IMR-90 (cell line): ENCODE data around the gene NDUFA7. TPM values are rescaled to one million over a fixed set of nuclear protein-coding genes. Genes with fewer than 3 reads are reported as not detected.

ENCODE experiments used
- ATAC-seq: fragments of 200-7000 bp; cut with Tn5 transposase; 2 replicates; pipeline ENCODE4 v1.9.1; 2020; ENCODE audit warnings: low read depth, mild to moderate bottlenecking, moderate library complexity
- BruUV-seq: library from RNA; stranded (reverse); fragments of 400-500 nt; replicated peaks from 2 replicates; lab custom pipeline; 2021; lab: Mats Ljungman, UMichigan
- CTCF ChIA-PET: fragments of 300-600 bp; formaldehyde crosslinking; extraction: SDS; loops from one replicate; lab custom pipeline; 2021; ENCODE audit warnings: antibody characterized with exemption; lab: Yijun Ruan, JAX
- POLR2A ChIA-PET: fragments of 300-600 bp; sonication (Branson Sonifier 250); formaldehyde crosslinking; loops from one replicate; lab custom pipeline; 2022; ENCODE audit warnings: antibody characterized with exemption; ENCODE audit not compliant: unreplicated experiment; lab: Charles Lee
- DNase-seq: peaks from one replicate; pipeline ENCODE4 v3.0.0; 2013
- H2AFZ ChIP-seq: replicated peaks from 2 replicates; pipeline ENCODE3; 2013; ENCODE audit warnings: low read length, mild to moderate bottlenecking; ENCODE audit not compliant: poor library complexity
- H2AK5ac ChIP-seq: 2 replicates; pipeline ENCODE4 v1.6.1; 2013; ENCODE audit warnings: low read depth, low read length, inconsistent platforms
- H2AK9ac ChIP-seq: replicated peaks from 2 replicates; pipeline ENCODE3; 2013; ENCODE audit warnings: mild to moderate bottlenecking, low read depth, low read length, moderate library complexity; ENCODE audit not compliant: poor library complexity
- H2BK120ac ChIP-seq: 2 replicates; pipeline ENCODE4 v1.6.1; 2013; ENCODE audit warnings: low read depth, low read length, inconsistent platforms
- H2BK15ac ChIP-seq: 3 replicates; pipeline ENCODE4 v1.6.1; 2013; ENCODE audit warnings: low read depth, low read length, inconsistent platforms
- H2BK20ac ChIP-seq: 2 replicates; pipeline ENCODE4 v1.6.1; 2013; ENCODE audit warnings: low read depth, mild to moderate bottlenecking, inconsistent platforms, low read length, moderate library complexity
- H2BK5ac ChIP-seq: 2 replicates; pipeline ENCODE4 v1.6.1; 2013; ENCODE audit warnings: mild to moderate bottlenecking, low read depth, low read length, inconsistent platforms; ENCODE audit not compliant: poor library complexity, severe bottlenecking
- H3K14ac ChIP-seq: replicated peaks from 2 replicates; pipeline ENCODE4 v1.6.1; 2013; ENCODE audit warnings: low read depth, low read length, inconsistent platforms
- H3K18ac ChIP-seq: 2 replicates; pipeline ENCODE4 v1.6.1; 2013; ENCODE audit warnings: low read depth, low read length, control low read depth
- H3K23ac ChIP-seq: 2 replicates; pipeline ENCODE4 v1.6.1; 2013; ENCODE audit warnings: low read depth, low read length, inconsistent platforms
- H3K27ac ChIP-seq: 2 replicates; pipeline ENCODE4 v1.5.1; 2013; ENCODE audit warnings: mild to moderate bottlenecking, control low read depth, low read length; ENCODE audit not compliant: insufficient read depth
- H3K27me3 ChIP-seq: 2 replicates; pipeline ENCODE4 v1.6.1; 2013; ENCODE audit warnings: low read length; ENCODE audit not compliant: control insufficient read depth, insufficient read depth
- H3K36me3 ChIP-seq: 2 replicates; pipeline ENCODE4 v1.6.1; 2013; ENCODE audit warnings: low read length, mixed read lengths; ENCODE audit not compliant: control insufficient read depth, insufficient read depth
- H3K4ac ChIP-seq: 2 replicates; pipeline ENCODE4 v1.6.1; 2013; ENCODE audit warnings: low read depth, low read length, inconsistent platforms
- H3K4me1 ChIP-seq: 2 replicates; pipeline ENCODE4 v1.6.1; 2013; ENCODE audit warnings: low read length, mixed read lengths; ENCODE audit not compliant: control insufficient read depth, insufficient read depth
- H3K4me2 ChIP-seq: 2 replicates; pipeline ENCODE4 v1.6.1; 2013; ENCODE audit warnings: low read depth, mild to moderate bottlenecking, control low read depth, low read length, moderate library complexity
- H3K4me3 ChIP-seq: 2 replicates; pipeline ENCODE4 v1.5.1; 2013; ENCODE audit warnings: low read depth, mild to moderate bottlenecking, control low read depth, low read length, moderate library complexity; ENCODE audit not compliant: insufficient read depth
- H3K56ac ChIP-seq: 2 replicates; pipeline ENCODE4 v1.6.1; 2013; ENCODE audit warnings: low read length, inconsistent platforms; ENCODE audit not compliant: insufficient read depth; ENCODE audit errors: extremely low read depth
- H3K79me1 ChIP-seq, 2 experiments: 2 replicates each; pipeline ENCODE4 v1.6.1; 2013; ENCODE audit warnings: low read length in 2 of 2, inconsistent platforms in 1 of 2, low read depth in 1 of 2
- H3K9ac ChIP-seq: 2 replicates; pipeline ENCODE4 v1.6.1; 2013; ENCODE audit warnings: low read depth, low read length, control low read depth
- H3K9me1 ChIP-seq: 2 replicates; pipeline ENCODE4 v1.6.1; 2013; ENCODE audit warnings: low read length, inconsistent platforms; ENCODE audit not compliant: insufficient read depth
- H3K9me3 ChIP-seq: 2 replicates; pipeline ENCODE4 v1.6.1; 2013; ENCODE audit warnings: low read length; ENCODE audit not compliant: control insufficient read depth, insufficient read depth
- H4K20me1 ChIP-seq: 2 replicates; pipeline ENCODE4 v1.6.1; 2013; ENCODE audit warnings: low read length, inconsistent platforms; ENCODE audit not compliant: insufficient read depth
- H4K5ac ChIP-seq: 2 replicates; pipeline ENCODE4 v1.6.1; 2013; ENCODE audit warnings: mild to moderate bottlenecking, low read depth, low read length, control low read depth
- H4K8ac ChIP-seq, 2 experiments: 2 replicates each; pipeline ENCODE4 v1.6.1; 2013; ENCODE audit warnings: low read depth in 2 of 2, low read length in 2 of 2, control low read depth in 1 of 2, inconsistent platforms in 1 of 2
- H4K91ac ChIP-seq: 2 replicates; pipeline ENCODE4 v1.6.1; 2013; ENCODE audit warnings: low read depth, low read length, inconsistent platforms; ENCODE audit not compliant: insufficient read depth
- BHLHE40 ChIP-seq: fragments of 150-350 bp; IDR thresholded peaks from 2 replicates; pipeline ENCODE4 v1.6.1; 2016; ENCODE audit warnings: mild to moderate bottlenecking, low read depth, low read length
- CEBPB ChIP-seq: IDR thresholded peaks from 2 replicates; pipeline ENCODE4 v1.6.1; 2012; ENCODE audit warnings: low read depth, low read length, improper control_type of control experiment
- CHD1 ChIP-seq: IDR thresholded peaks from 2 replicates; pipeline ENCODE4 v1.6.1; 2012; ENCODE audit warnings: low read depth, low read length, improper control_type of control experiment
- CTCF ChIP-seq: conservative IDR thresholded peaks from 2 replicates; pipeline ENCODE4 v1.5.1; 2012; ENCODE audit warnings: mild to moderate bottlenecking, low read depth, low read length, improper control_type of control experiment
- ELK1 ChIP-seq: fragments of 150-350 bp; IDR thresholded peaks from 2 replicates; pipeline ENCODE4 v1.6.1; 2016; ENCODE audit warnings: low read depth, mild to moderate bottlenecking, low read length, moderate library complexity, borderline replicate concordance
- FOS ChIP-seq: fragments of 150-350 bp; IDR thresholded peaks from 2 replicates; pipeline ENCODE4 v1.6.1; 2016; ENCODE audit warnings: low read depth, low read length
- MAFK ChIP-seq: IDR thresholded peaks from 2 replicates; pipeline ENCODE4 v1.6.1; 2012; ENCODE audit warnings: low read depth, low read length, improper control_type of control experiment
- MAZ ChIP-seq: IDR thresholded peaks from 2 replicates; pipeline ENCODE4 v1.6.1; 2012; ENCODE audit warnings: low read depth, mild to moderate bottlenecking, low read length, improper control_type of control experiment, moderate library complexity, borderline replicate concordance
- MXI1 ChIP-seq: IDR thresholded peaks from 2 replicates; pipeline ENCODE4 v1.6.1; 2012; ENCODE audit warnings: low read depth, mild to moderate bottlenecking, low read length, moderate library complexity, borderline replicate concordance
- NFE2L2 ChIP-seq: fragments of 150-350 bp; IDR thresholded peaks from 2 replicates; pipeline ENCODE4 v1.6.1; 2016; ENCODE audit warnings: low read depth, mild to moderate bottlenecking, low read length
- POLR2A ChIP-seq: IDR thresholded peaks from 2 replicates; pipeline ENCODE4 v1.6.1; 2012; ENCODE audit warnings: mild to moderate bottlenecking, low read depth, low read length
- RCOR1 ChIP-seq: IDR thresholded peaks from 2 replicates; pipeline ENCODE4 v1.6.1; 2012; ENCODE audit warnings: mild to moderate bottlenecking, low read length, improper control_type of control experiment; ENCODE audit not compliant: insufficient replicate concordance
- SMC3 ChIP-seq: fragments of 150-350 bp; IDR thresholded peaks from 2 replicates; pipeline ENCODE4 v1.6.1; 2016; ENCODE audit warnings: low read depth, mild to moderate bottlenecking, antibody characterized with exemption, low read length, moderate library complexity
- USF2 ChIP-seq: fragments of 150-350 bp; IDR thresholded peaks from 2 replicates; pipeline ENCODE4 v1.6.1; 2017; ENCODE audit warnings: mild to moderate bottlenecking, antibody characterized with exemption, low read length, low read depth
- WGBS, 2 experiments: methylation state at CpG; one replicate each; pipeline versions ENCODE4 v1.1.5 to v1.1.7; 2013; ENCODE audit warnings: missing lambda C conversion rate in 2 of 2; ENCODE audit not compliant: insufficient read length in 1 of 2; ENCODE audit errors: extremely low coverage in 2 of 2; 5-methylcytosine and 5-hydroxymethylcytosine counted together
- dilution Hi-C: fragments of 300-500 bp; cut with HindIII; formaldehyde crosslinking; loops from one replicate; pipeline ENCODE4 v1.14.3; 2018; ENCODE audit warnings: low sequenced_read_pairs; ENCODE audit not compliant: unreplicated experiment
- in situ Hi-C: fragments of 300-500 bp; cut with MboI; formaldehyde crosslinking; loops from 3 replicates; pipeline ENCODE4 v1.14.3; 2019; ENCODE audit warnings: low sequenced_read_pairs, inconsistent platforms, mixed read lengths
- intact Hi-C: fragments of 100-400 bp; cut with micrococcal nuclease; formaldehyde crosslinking; loops from 2 replicates; pipeline ENCODE4 v1.10.0; 2022
- polyA plus RNA-seq, 3 experiments: library from polyadenylated mRNA; depleted of rRNA; stranded (reverse); fragments of >200 nt; gene quantifications; 2 replicates each; pipeline ENCODE4 v1.2.3, GENCODE V29; 2012; ENCODE audit warnings: low replicate concordance in 1 of 3
- total RNA-seq: library from RNA; depleted of rRNA; stranded (reverse); fragments of >200 nt; gene quantifications from 2 replicates; pipeline ENCODE4 v1.2.3, GENCODE V29; 2012

Gene NDUFA7
- total and polyA plus RNA-seq, 2 of the 4 experiments (the other 2 are of a cell fraction) = 20.6 to 50.7 TPM

GRCh38 chr19:8319807-8320520 is 1.2 kb downstream of the NDUFA7 start:
- peak overlapping the region; percentile 57; the same call in 1 of the 2 replicates for H3K56ac ChIP-seq
- peak overlapping the region; percentile 94 for H2AK9ac ChIP-seq
- H3K4me3 ChIP-seq = peak overlapping the region; percentile 82; the same call in 1 of the 2 replicates
- H3K9me3 ChIP-seq = no peaks in the 10 kb centered on the region
- peaks cover 31% of the 10 kb centered on the region for H4K20me1 ChIP-seq
- H2BK20ac ChIP-seq = no peak overlapping the region
- peaks cover 9% of the 10 kb centered on the region for H3K4me1 ChIP-seq
- H3K4me2 ChIP-seq = peak overlapping the region; percentile 98
- peak overlapping the region; percentile 86 for H3K27ac ChIP-seq
- BruUV-seq = no TSS peak
- no peak overlapping the region for H4K91ac ChIP-seq
- H4K5ac ChIP-seq = no peak overlapping the region
- peak overlapping the region; percentile 86; the same call in 1 of the 2 replicates for H3K14ac ChIP-seq
- no peak overlapping the region for H2BK15ac ChIP-seq
- H3K27me3 ChIP-seq = no peaks in the 10 kb centered on the region
- no peak overlapping the region for H2AFZ ChIP-seq
- ATAC-seq (no peak), DNase-seq (no peak)
- WGBS, 2 experiments = 60% methylated on average over 1 of the region's 19 CpGs; no CpG with 5 or more reads in 1 of the 2 experiments
- H3K9ac ChIP-seq = peak overlapping the region; percentile 90
- no peak overlapping the region for H3K18ac ChIP-seq
- dilution Hi-C loops (no loop called here), intact Hi-C loops (no loop called here), in situ Hi-C loops (loop anchor here (5.0 kb wide), 1 partner anchor 257 kb away; the partner anchor contains the start of gene MYO1F)
- ChIA-PET CTCF (no interaction called here), POLR2A (no interaction called here)
- peaks cover 21% of the 10 kb centered on the region for H3K36me3 ChIP-seq
- H2BK5ac ChIP-seq = no peak overlapping the region
- H2AK5ac ChIP-seq = peak overlapping the region; percentile 38; the same call in 1 of the 2 replicates
- H4K8ac ChIP-seq = peak overlapping the region; percentile 81 to 94; a peak in 3 of 4 replicates
- H3K79me1 ChIP-seq = peaks cover 29 to 57% of the 10 kb centered on the region in 2 experiments
- no peak overlapping the region for H2BK120ac ChIP-seq
- peaks cover 8% of the 10 kb centered on the region; the same call in 1 of the 2 replicates for H3K9me1 ChIP-seq
- H3K23ac ChIP-seq = peak overlapping the region; percentile 38; the same call in 1 of the 2 replicates
- H3K4ac ChIP-seq = no peak overlapping the region
- TF ChIP-seq ELK1 (no peak), RCOR1 (no peak), NFE2L2 (no peak), MAZ (no peak), SMC3 (no peak), CTCF (no peak), BHLHE40 (no peak), POLR2A (no peak), FOS (no peak), USF2 (no peak), MXI1 (no peak), CHD1 (no peak), MAFK (no peak), CEBPB (no peak)
